ENCODE data around the gene TMEM222.

TMEM222 gene

GRCh38 chr1:27318136-27318535, 3.8 kb upstream of the TMEM222 start:
- no peak for TF ChIP-seq CTCF (conservative IDR thresholded peaks at IDR 0.05; ENCODE audit: control insufficient read depth, insufficient read depth, low read depth, low read length)
- no peak overlapping the region for H3K4me3 ChIP-seq (ENCODE audit: control insufficient read depth, low read depth, low read length)
- no peak for DNase-seq (ENCODE audit: low read depth)

GRCh38 chr1:27318596-27318995, 3.4 kb upstream of the TMEM222 start:
- no peak for TF ChIP-seq CTCF (conservative IDR thresholded peaks at IDR 0.05; ENCODE audit: control insufficient read depth, insufficient read depth, low read depth, low read length)
- peak; percentile 64 for DNase-seq (ENCODE audit: low read depth)
- H3K4me3 ChIP-seq (ENCODE audit: control insufficient read depth, low read depth, low read length), result no peak overlapping the region

GRCh38 chr1:27322569-27323240, 742 bp downstream of the TMEM222 start:
- no peak for DNase-seq (ENCODE audit: low read depth)
- TF ChIP-seq CTCF (conservative IDR thresholded peaks at IDR 0.05; ENCODE audit: control insufficient read depth, insufficient read depth, low read depth, low read length), result no peak
- H3K4me3 ChIP-seq (ENCODE audit: control insufficient read depth, low read depth, low read length), result peak overlapping the region; percentile 99

GRCh38 chr1:27325286-27325685, 3.3 kb downstream of the TMEM222 start:
- no peak for TF ChIP-seq CTCF (conservative IDR thresholded peaks at IDR 0.05; ENCODE audit: control insufficient read depth, insufficient read depth, low read depth, low read length)
- no peak overlapping the region for H3K4me3 ChIP-seq (ENCODE audit: control insufficient read depth, low read depth, low read length)
- DNase-seq (ENCODE audit: low read depth), result no peak

GRCh38 chr1:27327964-27328363, 6.0 kb downstream of the TMEM222 start:
- no peak overlapping the region for H3K4me3 ChIP-seq (ENCODE audit: control insufficient read depth, low read depth, low read length)
- no peak for TF ChIP-seq CTCF (conservative IDR thresholded peaks at IDR 0.05; ENCODE audit: control insufficient read depth, insufficient read depth, low read depth, low read length)
- DNase-seq (ENCODE audit: low read depth), result no peak

GRCh38 chr1:27330786-27331185, 8.8 kb downstream of the TMEM222 start:
- no peak for TF ChIP-seq CTCF (conservative IDR thresholded peaks at IDR 0.05; ENCODE audit: control insufficient read depth, insufficient read depth, low read depth, low read length)
- no peak overlapping the region for H3K4me3 ChIP-seq (ENCODE audit: control insufficient read depth, low read depth, low read length)
- DNase-seq (ENCODE audit: low read depth), result no peak

DNA sequence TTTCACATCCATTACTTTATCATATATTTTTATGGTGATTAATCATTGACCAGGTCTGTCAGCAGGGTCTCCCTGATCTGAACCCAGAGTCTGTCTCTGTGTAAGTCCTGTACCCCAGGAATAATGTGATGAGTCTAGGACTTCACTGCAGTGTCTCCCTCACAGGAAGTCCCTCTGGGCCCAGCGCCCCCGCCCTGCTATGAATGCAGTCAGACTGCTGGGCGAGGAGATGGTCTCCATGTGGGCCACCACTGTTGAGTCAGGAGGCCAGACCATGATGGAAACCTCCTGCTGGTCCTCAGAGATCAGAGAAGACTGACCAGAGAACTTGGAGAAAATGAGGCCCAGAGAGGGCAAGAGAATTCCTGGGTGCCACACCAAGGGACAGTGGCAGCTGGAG, 9.5 kb downstream of the TMEM222 start:
- no peak overlapping the region for H3K4me3 ChIP-seq (ENCODE audit: control insufficient read depth, low read depth, low read length)
- TF ChIP-seq CTCF (conservative IDR thresholded peaks at IDR 0.05; ENCODE audit: control insufficient read depth, insufficient read depth, low read depth, low read length), result no peak
- DNase-seq (ENCODE audit: low read depth), result no peak
